ENCODE measurements around the gene HOXB1. TPM values are rescaled to one million over a fixed set of nuclear protein-coding genes. Genes with fewer than 3 reads are reported as not detected.
"Not testable (repeated sequence)": the region's sequence is repeated elsewhere in the genome, so short reads cannot be mapped to it uniquely, and the experiment has no call there.

HOXB1 gene
- total RNA-seq, 1 experiment from 2014 or later: not detected

GRCh38 chr17:48540213-48540612, 9.4 kb upstream of the HOXB1 start:
- Mint-ChIP-seq H3K27me3 (ENCODE audit: insufficient read depth, unreplicated experiment) (no peaks in the 10 kb centered on the region), H3K36me3 (ENCODE audit: insufficient read depth, unreplicated experiment) (no peaks in the 10 kb centered on the region), H3K4me3 (ENCODE audit: unreplicated experiment) (no peak overlapping the region), H3K4me1 (ENCODE audit: insufficient read depth, unreplicated experiment) (no peaks in the 10 kb centered on the region), H3K27ac (ENCODE audit: low read depth, unreplicated experiment) (no peak overlapping the region), H3K9me3 (ENCODE audit: unreplicated experiment) (no peaks in the 10 kb centered on the region)
- ChIA-PET CTCF (interaction anchor here (0.6 kb wide), 2 partner anchors 8 to 113 kb away, joined by 3 read pairs; no protein-coding TSS in a partner anchor), POLR2A (no interaction called here)
- BruUV-seq (replicated peaks): no TSS peak
- no peak for TF ChIP-seq CTCF (IDR thresholded peaks at IDR 0.05; ENCODE audit: unreplicated experiment)
- no peak for DNase-seq (ENCODE audit: unreplicated experiment)
- intact Hi-C loops (cut with micrococcal nuclease): no loop called here

GRCh38 chr17:48539177-48539576, 8.4 kb upstream of the HOXB1 start:
- CTCF ChIA-PET: interaction anchor here (0.6 kb wide), 2 partner anchors 280 to 441 kb away, joined by 3 read pairs; no protein-coding TSS in a partner anchor
- intact Hi-C loops (cut with micrococcal nuclease): no loop called here
- H3K36me3 Mint-ChIP-seq (ENCODE audit: insufficient read depth, unreplicated experiment): no peaks in the 10 kb centered on the region
- POLR2A ChIA-PET: no interaction called here
- H3K27ac Mint-ChIP-seq (ENCODE audit: low read depth, unreplicated experiment): no peak overlapping the region
- no peaks in the 10 kb centered on the region for H3K4me1 Mint-ChIP-seq (ENCODE audit: insufficient read depth, unreplicated experiment)
- no peaks in the 10 kb centered on the region for H3K9me3 Mint-ChIP-seq (ENCODE audit: unreplicated experiment)
- DNase-seq (ENCODE audit: unreplicated experiment): no peak
- no peak overlapping the region for H3K4me3 Mint-ChIP-seq (ENCODE audit: unreplicated experiment)
- TF ChIP-seq CTCF (IDR thresholded peaks at IDR 0.05; ENCODE audit: unreplicated experiment): no peak
- H3K27me3 Mint-ChIP-seq (ENCODE audit: insufficient read depth, unreplicated experiment): no peaks in the 10 kb centered on the region
- no TSS peak for BruUV-seq (replicated peaks)

- Mint-ChIP-seq H3K27me3 (ENCODE audit: insufficient read depth, unreplicated experiment) (no peaks in the 10 kb centered on the region), H3K4me3 (ENCODE audit: unreplicated experiment) (no peak overlapping the region), H3K9me3 (ENCODE audit: unreplicated experiment) (no peaks in the 10 kb centered on the region), H3K36me3 (ENCODE audit: insufficient read depth, unreplicated experiment) (no peaks in the 10 kb centered on the region), H3K27ac (ENCODE audit: low read depth, unreplicated experiment) (no peak overlapping the region), H3K4me1 (ENCODE audit: insufficient read depth, unreplicated experiment) (no peaks in the 10 kb centered on the region)
- POLR2A ChIA-PET: no interaction called here
- CTCF ChIA-PET: no interaction called here
- DNase-seq (ENCODE audit: unreplicated experiment): no peak
- intact Hi-C loops (cut with micrococcal nuclease): no loop called here
- no TSS peak for BruUV-seq (replicated peaks)
- no peak for TF ChIP-seq CTCF (IDR thresholded peaks at IDR 0.05; ENCODE audit: unreplicated experiment)
These were observed 6.5 kb upstream of the HOXB1 start for GRCh38 chr17:48537316-48537715.

DNA sequence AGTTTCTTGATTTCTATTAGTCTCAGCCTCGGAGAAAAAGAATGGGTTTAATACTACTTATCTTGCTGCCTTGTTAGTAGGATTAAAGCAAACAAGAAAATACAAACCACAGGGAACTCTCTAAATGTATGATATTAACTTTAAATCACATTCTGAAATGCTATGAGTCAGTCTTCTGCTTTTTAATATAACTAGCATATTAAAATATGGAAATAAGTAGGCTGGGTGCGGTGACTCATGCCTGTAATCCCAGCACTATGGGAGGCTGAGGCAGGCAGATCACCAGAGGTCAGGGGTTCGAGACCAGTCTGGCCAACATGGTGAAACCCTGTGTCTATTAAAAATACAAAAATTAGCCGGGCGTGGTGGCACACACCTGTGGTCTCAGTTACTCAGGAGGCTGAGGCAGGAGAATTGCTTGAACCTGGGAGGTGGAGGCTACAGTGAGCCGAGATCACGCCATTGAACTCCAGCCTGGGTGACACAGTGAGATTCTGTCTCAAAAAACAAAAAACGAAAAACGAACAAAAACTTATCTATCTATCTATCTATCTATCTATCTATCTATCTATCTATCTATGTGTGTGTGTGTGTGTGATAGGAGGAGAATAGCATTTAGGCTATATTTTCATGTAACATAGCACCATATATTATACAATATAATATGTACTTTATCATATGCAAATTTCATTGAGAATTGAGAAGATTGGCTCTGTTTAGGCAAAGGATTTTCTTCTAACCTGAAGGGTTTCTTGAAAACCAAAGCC, 5.2 kb upstream of the HOXB1 start:
- intact Hi-C loops (cut with micrococcal nuclease): not testable (repeated sequence)
- H3K27me3 Mint-ChIP-seq (ENCODE audit: insufficient read depth, unreplicated experiment): peaks cover 13% of the 10 kb centered on the region

More for the DNA sequence above, 5.2 kb upstream of the HOXB1 start:
- H3K27ac Mint-ChIP-seq (ENCODE audit: low read depth, unreplicated experiment); POLR2A ChIA-PET; H3K9me3 Mint-ChIP-seq (ENCODE audit: unreplicated experiment); BruUV-seq (replicated peaks); H3K4me3 Mint-ChIP-seq (ENCODE audit: unreplicated experiment); H3K36me3 Mint-ChIP-seq (ENCODE audit: insufficient read depth, unreplicated experiment); H3K4me1 Mint-ChIP-seq (ENCODE audit: insufficient read depth, unreplicated experiment); CTCF ChIA-PET; DNase-seq (ENCODE audit: unreplicated experiment): not testable (repeated sequence)

All from MCF 10A (cell line).